B cell (primary cell): Measurements from ENCODE around the gene CDK18.

Experiments used
- EZH2 ChIP-seq: IDR thresholded peaks from 2 replicates; pipeline ENCODE4 v1.6.1; 2012; ENCODE audit warnings: borderline replicate concordance, low read depth, mild to moderate bottlenecking, moderate library complexity, low read length; ENCODE audit not compliant: insufficient read depth, poor library complexity, severe bottlenecking
- TF ChIP-seq, protein P1 (sequence below): fragments of 200-600 bp; IDR thresholded peaks from one replicate; pipeline ENCODE4 v1.8.0; 2022; ENCODE audit warnings: antibody characterized with exemption, mild to moderate bottlenecking

DNA sequence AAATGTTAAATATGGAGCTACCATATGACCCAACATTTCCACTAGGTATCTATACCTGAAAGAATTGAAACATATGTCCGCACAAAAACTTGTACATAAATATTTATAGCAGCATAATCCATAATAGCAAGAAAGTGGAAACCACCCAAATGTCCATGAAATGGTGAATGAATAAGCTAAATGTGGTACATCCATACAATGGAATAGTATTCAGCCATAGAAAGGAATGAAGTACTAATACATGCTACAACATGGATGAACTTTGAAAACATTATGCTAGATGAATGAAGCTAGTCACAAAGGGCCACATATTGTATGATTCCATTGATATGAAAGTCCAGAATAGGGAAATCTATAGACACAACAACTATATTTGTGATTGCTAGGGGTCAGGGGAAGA is 28.6 kb upstream of the CDK18 start:
- TF ChIP-seq, protein P1, sequence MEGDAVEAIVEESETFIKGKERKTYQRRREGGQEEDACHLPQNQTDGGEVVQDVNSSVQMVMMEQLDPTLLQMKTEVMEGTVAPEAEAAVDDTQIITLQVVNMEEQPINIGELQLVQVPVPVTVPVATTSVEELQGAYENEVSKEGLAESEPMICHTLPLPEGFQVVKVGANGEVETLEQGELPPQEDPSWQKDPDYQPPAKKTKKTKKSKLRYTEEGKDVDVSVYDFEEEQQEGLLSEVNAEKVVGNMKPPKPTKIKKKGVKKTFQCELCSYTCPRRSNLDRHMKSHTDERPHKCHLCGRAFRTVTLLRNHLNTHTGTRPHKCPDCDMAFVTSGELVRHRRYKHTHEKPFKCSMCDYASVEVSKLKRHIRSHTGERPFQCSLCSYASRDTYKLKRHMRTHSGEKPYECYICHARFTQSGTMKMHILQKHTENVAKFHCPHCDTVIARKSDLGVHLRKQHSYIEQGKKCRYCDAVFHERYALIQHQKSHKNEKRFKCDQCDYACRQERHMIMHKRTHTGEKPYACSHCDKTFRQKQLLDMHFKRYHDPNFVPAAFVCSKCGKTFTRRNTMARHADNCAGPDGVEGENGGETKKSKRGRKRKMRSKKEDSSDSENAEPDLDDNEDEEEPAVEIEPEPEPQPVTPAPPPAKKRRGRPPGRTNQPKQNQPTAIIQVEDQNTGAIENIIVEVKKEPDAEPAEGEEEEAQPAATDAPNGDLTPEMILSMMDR, result no peak
- no peak for TF ChIP-seq EZH2
